WI38 (cell line): ENCODE results near the gene OXTR.
A peak's percentile ranks its signal among the peaks of the same experiment; 100 is the strongest.

Experiments used
- H3K4me3 ChIP-seq: 2 replicates; pipeline ENCODE4 v1.5.1; 2011; ENCODE audit warnings: low read depth, mild to moderate bottlenecking, control low read depth, low read length
- TF ChIP-seq, protein P1 (sequence below): IDR thresholded peaks from 2 replicates; pipeline ENCODE4 v1.5.1; 2012; ENCODE audit warnings: low read depth, mild to moderate bottlenecking, control low read depth, low read length

The OXTR gene

DNA sequence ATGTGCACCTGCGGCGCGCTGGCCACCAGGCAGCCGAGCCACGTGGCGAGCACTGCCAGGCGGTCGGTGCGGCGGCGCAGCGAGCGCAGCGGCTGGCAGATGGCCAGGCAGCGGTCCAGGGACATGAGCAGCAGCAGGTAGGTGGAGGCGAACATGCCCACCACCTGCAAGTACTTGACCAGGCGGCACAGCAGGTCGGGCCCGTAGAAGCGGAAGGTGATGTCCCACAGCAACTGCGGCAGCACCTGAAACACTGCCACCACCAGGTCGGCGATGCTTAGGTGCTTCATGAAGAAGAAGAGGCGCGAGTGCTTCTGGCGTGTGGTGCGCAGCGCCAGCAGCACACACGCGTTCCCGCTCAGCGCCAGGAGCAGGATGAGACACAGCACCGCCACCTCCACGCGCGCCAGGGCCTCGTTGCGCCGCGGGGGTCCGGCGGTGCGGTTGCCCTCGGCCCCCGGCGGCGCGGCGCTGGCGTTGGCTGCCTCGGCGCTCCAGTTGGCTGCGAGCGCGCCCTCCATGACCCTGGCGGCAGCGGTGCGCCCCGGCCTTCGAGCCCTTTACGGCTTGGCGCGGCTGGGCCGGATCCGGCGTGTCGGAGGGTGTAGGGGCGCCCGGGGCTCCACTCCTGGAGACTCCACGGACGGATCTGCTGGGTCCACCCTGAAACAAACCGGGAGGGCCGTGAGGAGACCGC lies 1.6 kb downstream of the OXTR start:
- H3K4me3 ChIP-seq, result peak overlapping the region; percentile 81
- TF ChIP-seq, protein P1, sequence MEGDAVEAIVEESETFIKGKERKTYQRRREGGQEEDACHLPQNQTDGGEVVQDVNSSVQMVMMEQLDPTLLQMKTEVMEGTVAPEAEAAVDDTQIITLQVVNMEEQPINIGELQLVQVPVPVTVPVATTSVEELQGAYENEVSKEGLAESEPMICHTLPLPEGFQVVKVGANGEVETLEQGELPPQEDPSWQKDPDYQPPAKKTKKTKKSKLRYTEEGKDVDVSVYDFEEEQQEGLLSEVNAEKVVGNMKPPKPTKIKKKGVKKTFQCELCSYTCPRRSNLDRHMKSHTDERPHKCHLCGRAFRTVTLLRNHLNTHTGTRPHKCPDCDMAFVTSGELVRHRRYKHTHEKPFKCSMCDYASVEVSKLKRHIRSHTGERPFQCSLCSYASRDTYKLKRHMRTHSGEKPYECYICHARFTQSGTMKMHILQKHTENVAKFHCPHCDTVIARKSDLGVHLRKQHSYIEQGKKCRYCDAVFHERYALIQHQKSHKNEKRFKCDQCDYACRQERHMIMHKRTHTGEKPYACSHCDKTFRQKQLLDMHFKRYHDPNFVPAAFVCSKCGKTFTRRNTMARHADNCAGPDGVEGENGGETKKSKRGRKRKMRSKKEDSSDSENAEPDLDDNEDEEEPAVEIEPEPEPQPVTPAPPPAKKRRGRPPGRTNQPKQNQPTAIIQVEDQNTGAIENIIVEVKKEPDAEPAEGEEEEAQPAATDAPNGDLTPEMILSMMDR, result no peak

DNA sequence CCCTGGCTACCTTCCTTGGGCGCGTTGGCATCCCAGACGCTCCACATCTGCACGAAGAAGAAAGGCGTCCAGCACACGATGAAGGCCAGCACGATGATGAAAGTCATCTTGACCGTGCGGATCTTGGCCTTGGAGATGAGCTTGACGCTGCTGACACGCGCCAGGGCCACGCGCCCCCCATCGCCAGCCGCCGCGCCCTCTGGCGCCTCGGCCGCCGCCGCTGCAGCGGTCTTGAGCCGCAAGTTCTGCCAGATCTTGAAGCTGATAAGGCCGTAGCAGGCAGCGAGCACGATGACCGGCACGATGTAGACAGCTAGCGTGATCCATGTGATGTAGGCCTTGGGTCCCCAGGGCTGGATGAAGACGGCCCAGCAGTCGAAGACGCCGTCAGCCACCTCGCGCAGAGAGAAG lies 2.2 kb downstream of the OXTR start:
- TF ChIP-seq, protein P1, result no peak
- peak overlapping the region; percentile 81 for H3K4me3 ChIP-seq

DNA sequence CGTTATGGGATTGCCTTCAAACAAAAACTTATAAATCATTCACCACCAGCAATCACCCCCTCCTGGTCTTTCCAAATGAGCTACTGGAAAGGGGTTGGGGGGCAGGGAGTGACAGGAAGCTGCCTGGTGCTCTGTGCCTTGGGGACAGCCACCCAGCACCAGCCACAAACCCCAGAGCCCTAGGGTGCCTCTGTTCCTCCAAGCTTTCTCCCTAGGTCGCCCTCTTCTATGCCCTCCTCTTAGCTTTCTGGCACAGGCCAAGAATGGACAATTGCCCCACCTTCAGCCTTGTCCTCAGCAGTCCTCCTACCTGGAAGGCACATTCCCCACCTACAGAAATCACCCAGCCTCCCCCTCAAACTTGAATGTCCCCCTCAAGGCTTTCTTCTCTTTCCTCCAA lies 3.3 kb downstream of the OXTR start:
- H3K4me3 ChIP-seq, result peak overlapping the region; percentile 81
- TF ChIP-seq, protein P1, result no peak

DNA sequence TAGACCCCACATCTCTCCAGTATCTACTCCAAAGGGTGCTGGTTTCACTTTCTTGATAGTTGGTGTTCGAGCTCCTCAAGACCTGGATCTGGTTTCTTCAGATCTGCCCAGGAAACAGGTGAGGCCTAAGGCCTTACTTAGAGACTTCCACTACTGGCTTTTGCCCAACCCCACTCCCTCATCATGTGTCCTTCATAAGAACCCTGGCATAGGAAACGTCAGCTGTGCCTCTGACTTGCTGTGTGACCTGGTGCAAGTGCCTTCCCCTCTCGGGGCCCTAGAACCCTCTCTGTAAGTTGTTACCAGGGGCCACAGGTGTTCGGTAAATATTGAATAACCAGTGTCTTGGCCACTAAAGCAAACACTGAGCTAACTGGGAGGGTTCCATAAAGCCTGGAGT lies 3.9 kb downstream of the OXTR start:
- TF ChIP-seq, protein P1, result no peak
- H3K4me3 ChIP-seq, result peak overlapping the region; percentile 81

DNA sequence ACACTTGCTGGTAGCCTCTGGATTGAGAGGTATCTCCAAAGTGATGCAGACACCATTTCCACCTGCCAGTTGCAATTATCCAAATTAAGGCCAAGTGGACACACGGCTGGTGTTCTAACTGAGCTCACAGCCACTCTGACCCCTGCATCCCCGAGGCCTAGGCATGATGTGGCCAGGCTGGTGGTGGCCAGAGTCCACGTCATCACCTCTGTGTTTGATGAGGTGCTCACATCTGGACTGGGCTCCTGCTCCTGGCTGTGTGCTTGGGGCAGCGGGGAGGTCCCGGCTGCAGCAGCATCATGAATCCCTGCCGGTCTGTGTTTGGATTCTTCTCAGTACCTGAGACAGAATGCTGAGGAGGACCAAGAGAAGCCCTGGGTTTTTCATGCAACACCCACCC lies 4.9 kb downstream of the OXTR start:
- TF ChIP-seq, protein P1, result no peak
- H3K4me3 ChIP-seq, result no peak overlapping the region

DNA sequence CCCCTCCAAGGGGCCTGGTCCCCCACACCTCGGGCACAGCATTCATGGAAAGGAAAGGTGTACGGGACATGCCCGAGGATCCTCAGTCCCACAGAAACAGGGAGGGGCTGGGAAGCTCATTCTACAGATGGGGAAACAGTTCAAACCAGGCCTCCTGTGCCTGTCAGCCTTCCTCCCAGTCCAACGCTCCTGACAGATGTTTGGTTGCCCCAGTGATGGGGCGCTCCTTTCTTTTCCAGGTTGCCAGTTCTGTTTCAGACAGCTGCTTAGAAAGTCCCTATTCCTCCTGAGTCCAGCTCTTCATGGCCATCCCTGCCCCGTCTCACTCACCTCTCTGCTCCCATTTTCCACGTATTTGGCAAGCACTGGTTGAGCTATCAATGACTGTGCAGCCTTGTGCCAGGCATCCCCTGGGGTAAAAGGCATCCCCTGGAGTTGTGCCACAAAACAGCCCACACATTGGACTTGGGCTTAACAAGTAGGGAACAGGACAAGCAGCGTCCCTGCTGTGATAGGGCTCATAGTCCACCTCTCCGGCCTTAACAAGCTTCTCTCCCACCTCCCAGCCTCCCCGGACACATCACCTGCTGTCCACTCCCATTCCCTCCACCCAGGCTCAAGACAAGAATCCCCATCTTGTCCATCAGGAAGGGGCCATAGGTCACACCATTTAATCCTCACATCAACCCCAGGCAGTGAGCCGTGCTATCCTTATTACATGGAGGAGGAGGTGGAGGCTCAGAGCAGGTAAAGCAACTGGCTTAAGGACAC lies 6.6 kb downstream of the OXTR start:
- TF ChIP-seq, protein P1, result no peak
- no peak overlapping the region for H3K4me3 ChIP-seq

DNA sequence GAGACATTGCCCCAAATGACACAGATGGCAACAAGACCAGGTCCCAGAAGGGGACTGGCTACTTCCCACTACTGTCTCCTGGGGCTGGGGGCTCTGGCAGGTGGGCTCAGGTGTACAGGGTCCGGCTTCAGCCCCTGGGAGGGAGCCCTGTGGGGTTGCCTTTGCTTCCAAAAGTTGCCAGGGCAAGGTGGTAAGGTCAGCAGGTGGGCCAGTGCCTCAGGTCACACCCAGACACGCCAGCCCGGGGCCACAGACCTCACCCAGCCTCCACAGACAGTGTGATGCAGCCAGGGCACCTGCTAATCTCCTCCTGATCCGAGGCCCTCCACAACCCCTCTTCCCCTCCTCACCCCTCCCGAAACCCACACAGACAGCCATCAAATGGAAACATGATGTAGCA lies 7.5 kb downstream of the OXTR start:
- TF ChIP-seq, protein P1, result no peak
- no peak overlapping the region for H3K4me3 ChIP-seq
